BLaER1 treated with 17β-estradiol and CSF1 and Interleukin-3, amounts not matched to agents 10 nM and 100 nM (cell line): ENCODE data around the gene HTR1E.

Experiments
- H3K27ac ChIP-seq, 11 experiments: shearing (Covaris generic); formaldehyde crosslinking; 2 replicates each; pipeline ENCODE4 v1.8.1; 2022
- H3K27me3 ChIP-seq, 11 experiments: shearing (Covaris generic); formaldehyde crosslinking; 2 replicates each; pipeline ENCODE4 v1.8.1; 2022
- H3K36me3 ChIP-seq, 11 experiments: shearing (Covaris generic); formaldehyde crosslinking; 2 replicates each; pipeline ENCODE4 v1.8.1; 2022
- H3K4me1 ChIP-seq, 10 experiments: shearing (Covaris generic); formaldehyde crosslinking; 2 replicates each; pipeline ENCODE4 v1.8.1; 2022
- H3K4me2 ChIP-seq, 11 experiments: shearing (Covaris generic); formaldehyde crosslinking; 2 replicates each; pipeline ENCODE4 v1.8.1; 2022
- H3K4me3 ChIP-seq, 10 experiments: shearing (Covaris generic); formaldehyde crosslinking; 2 replicates each; pipeline ENCODE4 v1.8.1; 2022
- H3K9ac ChIP-seq, 11 experiments: shearing (Covaris generic); formaldehyde crosslinking; 2 replicates each; pipeline ENCODE4 v1.8.1; 2022
- H3K9me3 ChIP-seq, 11 experiments: shearing (Covaris generic); formaldehyde crosslinking; replicated peaks in 1 of 11; 2 replicates each; pipeline ENCODE4 v1.8.1; 2022
- H4K20me1 ChIP-seq, 11 experiments: shearing (Covaris generic); formaldehyde crosslinking; 2 replicates each; pipeline ENCODE4 v1.8.1; 2022
- Cebpa-rat ChIP-seq, 11 experiments: shearing (Covaris generic); IDR thresholded peaks; 2 replicates each; pipeline ENCODE4 v1.8.1; 2022

The HTR1E gene

DNA sequence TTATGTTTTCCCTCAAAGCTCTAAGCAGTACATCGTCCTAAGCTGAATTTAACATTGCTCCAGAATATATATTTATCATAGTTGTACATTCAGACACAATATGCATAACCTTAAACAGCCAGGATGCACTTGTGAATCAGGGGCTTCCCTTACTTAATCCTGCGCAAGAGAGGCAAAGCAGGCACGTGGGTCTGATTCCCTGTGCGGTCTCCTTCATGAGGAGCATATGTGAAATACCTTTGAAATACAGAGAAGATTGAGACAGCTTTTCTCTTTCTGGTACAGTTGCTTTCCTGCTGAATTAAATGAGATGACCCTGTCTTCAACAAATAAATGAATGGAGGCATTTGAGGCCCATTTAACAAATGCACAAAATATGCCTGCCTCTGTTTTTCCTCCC lies 1.5 kb downstream of the HTR1E start:
- H3K27ac ChIP-seq, result no peak overlapping the region
- H3K9me3 ChIP-seq, result peaks cover 0 to 11% (median 0%) of the 10 kb centered on the region in 11 experiments; a peak in 8 of 22 replicates
- H3K36me3 ChIP-seq, result no peaks in the 10 kb centered on the region
- H3K4me1 ChIP-seq, result peaks cover 0 to 10% (median 7%) of the 10 kb centered on the region in 10 experiments; a peak in 9 of 20 replicates
- no peaks in the 10 kb centered on the region for H3K27me3 ChIP-seq
- H3K4me2 ChIP-seq, result no peak overlapping the region
- TF ChIP-seq Cebpa-rat (IDR thresholded peaks at IDR 0.05), result no peak
- no peak overlapping the region for H3K9ac ChIP-seq
- H4K20me1 ChIP-seq, result no peaks in the 10 kb centered on the region
- H3K4me3 ChIP-seq, result no peak overlapping the region

- H3K4me2 ChIP-seq, result no peak overlapping the region
- no peak overlapping the region for H3K9ac ChIP-seq
- no peak for TF ChIP-seq Cebpa-rat (IDR thresholded peaks at IDR 0.05)
- H3K36me3 ChIP-seq, result no peaks in the 10 kb centered on the region
- H4K20me1 ChIP-seq, result no peaks in the 10 kb centered on the region
- no peak overlapping the region for H3K27ac ChIP-seq
- H3K9me3 ChIP-seq, result peaks cover 0 to 11% (median 0%) of the 10 kb centered on the region in 11 experiments; a peak in 8 of 22 replicates
- H3K4me1 ChIP-seq, result no peaks in the 10 kb centered on the region
- no peak overlapping the region for H3K4me3 ChIP-seq
- no peaks in the 10 kb centered on the region for H3K27me3 ChIP-seq
Measured at GRCh38 chr6:86941461-86941860, 4.1 kb downstream of the HTR1E start.

DNA sequence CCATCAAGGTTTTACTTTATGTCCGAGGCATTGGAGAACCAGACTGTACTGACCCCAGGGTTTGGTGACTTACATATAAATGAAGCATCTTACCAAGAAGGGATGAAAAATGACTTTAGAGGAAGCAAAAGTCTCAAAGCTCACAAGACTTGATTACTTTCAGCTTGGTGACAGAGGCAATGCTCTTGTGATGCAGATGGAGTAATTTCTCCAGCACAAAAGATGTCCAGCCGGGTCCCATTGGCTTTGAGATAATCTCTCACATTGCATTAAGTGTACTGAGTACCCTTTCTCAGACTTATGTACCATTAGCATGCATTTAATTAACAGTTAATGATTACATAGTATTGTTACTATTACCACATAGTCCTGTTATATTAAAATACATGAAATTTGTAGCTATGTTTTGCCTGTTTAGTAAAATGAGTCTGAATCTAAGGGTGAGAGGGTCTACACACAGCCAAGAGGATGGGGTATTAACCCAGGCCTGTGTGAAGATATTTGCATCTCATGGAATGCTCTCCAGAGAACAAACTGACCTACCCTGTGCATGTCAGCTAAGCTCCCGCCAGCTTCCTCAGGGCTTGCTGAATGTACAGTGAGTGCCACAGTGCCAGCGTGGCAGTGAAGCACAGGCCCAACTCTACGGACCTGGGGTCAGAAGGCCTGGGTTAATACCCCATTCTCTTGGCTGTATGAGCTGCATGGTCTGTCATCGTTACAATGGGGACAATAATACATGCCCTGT lies 5.6 kb downstream of the HTR1E start:
- H3K27me3 ChIP-seq, result no peaks in the 10 kb centered on the region
- H3K4me3 ChIP-seq, result no peak overlapping the region
- no peak overlapping the region for H3K9ac ChIP-seq
- H3K36me3 ChIP-seq, result no peaks in the 10 kb centered on the region
- no peak overlapping the region for H3K27ac ChIP-seq
- no peaks in the 10 kb centered on the region for H3K4me1 ChIP-seq
- TF ChIP-seq Cebpa-rat (IDR thresholded peaks at IDR 0.05), result no peak
- no peaks in the 10 kb centered on the region for H3K9me3 ChIP-seq
- no peaks in the 10 kb centered on the region for H4K20me1 ChIP-seq
- H3K4me2 ChIP-seq, result no peak overlapping the region

- Histone ChIP-seq H3K4me1 (no peaks in the 10 kb centered on the region), H3K27ac (no peak overlapping the region), H3K36me3 (no peaks in the 10 kb centered on the region), H3K4me3 (no peak overlapping the region), H4K20me1 (no peaks in the 10 kb centered on the region), H3K4me2 (no peak overlapping the region), H3K9ac (no peak overlapping the region), H3K27me3 (no peaks in the 10 kb centered on the region), H3K9me3 (no peaks in the 10 kb centered on the region)
- no peak for TF ChIP-seq Cebpa-rat (IDR thresholded peaks at IDR 0.05)
Measured at GRCh38 chr6:86943819-86944407, 6.6 kb downstream of the HTR1E start.

DNA sequence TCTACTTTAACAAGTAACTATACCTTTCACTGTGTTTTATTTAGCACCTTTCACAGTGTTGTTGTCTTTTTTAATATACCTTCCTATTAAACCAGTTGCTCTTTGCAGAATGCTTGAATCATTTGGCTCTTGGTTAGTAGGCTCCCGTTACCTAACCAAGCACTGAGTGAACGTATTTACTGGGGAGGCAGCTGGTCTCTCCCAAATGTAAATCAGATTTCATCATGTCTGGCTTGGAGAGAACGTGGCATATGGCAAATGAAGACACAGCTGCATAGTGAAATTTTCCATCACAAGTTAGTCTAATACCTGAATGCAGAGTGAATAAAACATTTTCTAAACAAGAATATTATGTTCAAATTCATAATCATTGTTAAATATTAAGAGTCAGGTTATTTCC lies 12.4 kb downstream of the HTR1E start:
- no peak overlapping the region for H3K4me2 ChIP-seq

DNA sequence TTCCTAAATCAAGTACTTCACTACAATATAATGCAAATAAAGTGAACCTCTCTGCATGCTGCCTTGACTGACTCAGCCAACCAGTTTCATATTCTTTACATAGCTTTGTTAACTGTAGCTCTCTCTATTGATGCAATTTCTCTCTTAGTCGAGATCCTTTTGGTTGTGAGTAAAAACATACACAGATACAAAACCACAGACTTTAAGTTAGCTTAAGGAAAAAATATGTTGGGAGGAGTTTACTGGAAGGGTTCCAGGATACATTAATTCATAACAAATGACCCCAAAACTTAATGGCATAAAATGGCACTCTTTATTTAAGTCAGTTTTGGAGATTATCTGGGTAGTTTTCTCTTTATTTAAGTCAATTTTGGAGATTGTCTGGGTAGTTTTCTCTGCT lies 15.7 kb downstream of the HTR1E start:
- no peaks in the 10 kb centered on the region for H3K9me3 ChIP-seq
- H3K4me3 ChIP-seq, result no peak overlapping the region
- no peaks in the 10 kb centered on the region for H4K20me1 ChIP-seq
- H3K36me3 ChIP-seq, result no peaks in the 10 kb centered on the region
- H3K4me2 ChIP-seq, result no peak overlapping the region
- H3K4me1 ChIP-seq, result no peaks in the 10 kb centered on the region
- TF ChIP-seq Cebpa-rat (IDR thresholded peaks at IDR 0.05), result no peak
- H3K9ac ChIP-seq, result no peak overlapping the region
- H3K27ac ChIP-seq, result no peak overlapping the region
- H3K27me3 ChIP-seq, result no peaks in the 10 kb centered on the region

More for the DNA sequence above, 12.4 kb downstream of the HTR1E start:
- H3K9ac ChIP-seq, result no peak overlapping the region
- H3K27me3 ChIP-seq, result no peaks in the 10 kb centered on the region
- H3K9me3 ChIP-seq, result no peaks in the 10 kb centered on the region
- H3K4me3 ChIP-seq, result no peak overlapping the region
- TF ChIP-seq Cebpa-rat (IDR thresholded peaks at IDR 0.05), result no peak
- H3K36me3 ChIP-seq, result no peaks in the 10 kb centered on the region
- H3K4me1 ChIP-seq, result no peaks in the 10 kb centered on the region
- H3K27ac ChIP-seq, result no peak overlapping the region
- no peaks in the 10 kb centered on the region for H4K20me1 ChIP-seq

DNA sequence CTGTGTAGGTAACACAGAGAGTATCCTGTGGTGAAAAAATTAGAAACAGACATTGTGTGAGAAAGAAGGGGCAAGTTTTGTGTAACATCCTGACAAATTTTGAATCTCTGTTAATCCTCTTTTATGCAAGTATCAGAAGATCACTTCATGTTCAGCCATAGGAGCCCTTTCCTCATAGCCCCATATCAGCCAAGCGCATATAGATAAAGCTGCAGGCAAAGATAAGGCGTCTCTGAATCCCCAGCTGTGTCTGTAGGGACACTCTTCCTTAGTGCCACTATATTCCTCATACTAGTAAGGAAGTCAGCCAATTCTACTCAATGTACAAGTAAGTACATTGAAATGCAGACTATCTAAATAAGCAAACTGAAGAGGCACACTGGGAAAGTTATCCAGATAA lies 22.3 kb downstream of the HTR1E start:
- Histone ChIP-seq H3K9me3 (no peaks in the 10 kb centered on the region), H3K4me3 (no peak overlapping the region), H3K4me1 (no peaks in the 10 kb centered on the region)

DNA sequence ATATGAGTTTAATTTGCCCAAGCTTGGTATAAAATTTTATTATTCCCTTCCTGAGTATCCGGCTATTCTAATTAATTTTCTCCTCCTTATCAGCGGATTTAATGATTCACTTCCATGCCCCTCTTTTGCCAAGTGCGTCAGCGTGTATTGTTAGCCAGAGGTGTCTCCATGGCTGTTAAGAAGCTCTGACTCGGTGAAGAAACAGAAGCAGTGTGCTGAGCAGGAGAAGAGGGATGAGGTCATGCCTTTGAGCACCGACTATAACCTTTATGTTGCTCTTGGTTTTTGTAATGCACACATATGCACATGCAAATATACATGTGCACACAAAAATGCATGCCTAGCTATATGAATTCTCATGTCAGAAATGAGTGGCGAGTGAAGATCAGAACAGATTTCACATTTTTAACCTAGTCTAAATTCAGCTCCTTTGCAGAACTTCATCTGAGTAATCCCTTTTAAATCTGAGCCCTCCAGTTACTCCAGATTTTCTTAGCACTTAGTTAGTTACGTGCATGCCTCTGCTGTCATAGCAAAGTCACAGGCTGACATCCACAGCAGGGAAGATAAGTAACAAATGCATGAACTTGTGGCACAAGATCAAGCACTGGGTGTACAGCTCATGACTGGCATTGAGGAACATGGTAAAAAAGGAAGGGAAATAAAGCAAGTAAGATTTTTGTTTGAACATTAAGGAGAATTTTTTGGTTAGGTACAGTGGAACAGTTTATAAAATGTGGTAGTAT lies 24.3 kb downstream of the HTR1E start:
- H4K20me1 ChIP-seq, result no peaks in the 10 kb centered on the region

More for the DNA sequence above, 22.3 kb downstream of the HTR1E start:
- no peak overlapping the region for H3K27ac ChIP-seq
- H4K20me1 ChIP-seq, result no peaks in the 10 kb centered on the region
- no peak overlapping the region for H3K4me2 ChIP-seq
- no peaks in the 10 kb centered on the region for H3K36me3 ChIP-seq
- no peaks in the 10 kb centered on the region for H3K27me3 ChIP-seq
- no peak overlapping the region for H3K9ac ChIP-seq
- TF ChIP-seq Cebpa-rat (IDR thresholded peaks at IDR 0.05), result no peak

DNA sequence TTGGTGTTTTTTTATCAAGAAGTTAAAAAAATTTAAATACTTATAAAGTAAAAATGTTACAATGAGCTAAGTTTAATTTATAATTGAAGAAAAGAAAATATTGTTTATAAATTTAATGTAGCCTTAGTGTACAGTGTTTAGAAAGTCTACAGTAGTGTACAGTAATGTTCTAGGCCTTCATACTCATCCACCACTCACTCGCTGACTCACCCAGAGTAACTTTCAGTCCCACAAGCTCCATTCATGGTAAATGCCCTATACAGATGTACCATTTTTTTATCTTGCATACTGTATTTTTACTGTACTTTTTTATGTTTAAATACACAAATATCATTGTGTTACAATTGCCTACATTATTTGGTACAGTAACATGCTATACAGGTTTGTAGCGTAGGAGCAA lies 26.0 kb downstream of the HTR1E start:
- TF ChIP-seq Cebpa-rat (IDR thresholded peaks at IDR 0.05), result no peak
- Histone ChIP-seq H3K9ac (no peak overlapping the region), H3K27me3 (no peaks in the 10 kb centered on the region), H3K27ac (no peak overlapping the region), H3K36me3 (no peaks in the 10 kb centered on the region), H3K9me3 (no peaks in the 10 kb centered on the region), H3K4me1 (no peaks in the 10 kb centered on the region), H3K4me2 (no peak overlapping the region), H4K20me1 (no peaks in the 10 kb centered on the region), H3K4me3 (no peak overlapping the region)

More for the DNA sequence above, 24.3 kb downstream of the HTR1E start:
- Histone ChIP-seq H3K36me3 (no peaks in the 10 kb centered on the region), H3K9ac (no peak overlapping the region), H3K27me3 (no peaks in the 10 kb centered on the region), H3K9me3 (no peaks in the 10 kb centered on the region), H3K4me2 (no peak overlapping the region), H3K27ac (no peak overlapping the region), H3K4me3 (no peak overlapping the region), H3K4me1 (no peaks in the 10 kb centered on the region)
- TF ChIP-seq Cebpa-rat (IDR thresholded peaks at IDR 0.05), result no peak
